Activated CD8-positive, alpha-beta memory T cell treated with anti-CD3 and anti-CD28 coated beads, Interleukin-2, amount 50 U/mL, for 24 hours (primary cell): ENCODE results near the gene CSNK1A1.
"Not testable (repeated sequence)": the region's sequence is repeated elsewhere in the genome, so short reads cannot be mapped to it uniquely, and the experiment has no call there.

ENCODE experiments used
- DNase-seq: peaks from one replicate; pipeline ENCODE4 v3.0.0-alpha.2; 2020; ENCODE audit errors: extremely low read depth

Gene CSNK1A1

GRCh38 chr5:149572576-149573231 is 21.5 kb upstream of the CSNK1A1 start:
- no peak for DNase-seq

DNA sequence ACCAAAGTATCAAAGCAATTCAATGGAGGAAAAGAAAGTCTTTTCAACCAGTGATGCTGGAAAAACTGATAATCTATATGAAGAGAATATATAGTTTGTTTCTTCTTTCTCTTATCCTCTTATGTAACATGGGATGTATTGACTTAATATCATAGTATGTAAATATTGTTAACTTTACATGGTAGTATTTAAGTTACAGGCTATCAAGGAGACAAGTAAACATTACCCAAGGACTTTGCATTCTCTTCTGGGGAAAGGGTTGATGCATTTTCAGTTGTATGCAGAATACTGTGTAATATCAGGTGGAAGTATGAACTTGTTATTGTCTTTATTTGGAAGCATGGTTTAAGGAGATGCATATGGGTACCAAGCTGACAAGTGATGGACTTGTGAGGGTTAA is 20.9 kb upstream of the CSNK1A1 start:
- DNase-seq, result no peak

DNA sequence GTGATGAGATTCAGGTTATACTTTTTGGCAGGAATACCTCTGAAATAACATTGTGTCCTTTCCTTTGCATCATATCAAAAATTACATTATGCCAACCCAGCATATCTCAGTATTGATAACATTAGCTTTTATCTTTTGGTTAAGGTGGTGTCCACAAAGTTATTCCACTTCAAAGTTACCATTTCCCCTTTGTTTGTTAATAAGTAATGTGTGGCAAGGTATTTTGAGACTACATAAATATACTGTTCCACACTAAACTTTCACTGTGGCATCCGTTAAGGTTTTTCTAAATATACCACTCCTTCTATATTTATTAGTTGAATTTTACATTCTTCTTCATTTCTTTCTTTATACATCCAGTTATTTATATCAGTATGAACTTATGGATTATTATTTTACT is 16.0 kb upstream of the CSNK1A1 start:
- no peak for DNase-seq

DNA sequence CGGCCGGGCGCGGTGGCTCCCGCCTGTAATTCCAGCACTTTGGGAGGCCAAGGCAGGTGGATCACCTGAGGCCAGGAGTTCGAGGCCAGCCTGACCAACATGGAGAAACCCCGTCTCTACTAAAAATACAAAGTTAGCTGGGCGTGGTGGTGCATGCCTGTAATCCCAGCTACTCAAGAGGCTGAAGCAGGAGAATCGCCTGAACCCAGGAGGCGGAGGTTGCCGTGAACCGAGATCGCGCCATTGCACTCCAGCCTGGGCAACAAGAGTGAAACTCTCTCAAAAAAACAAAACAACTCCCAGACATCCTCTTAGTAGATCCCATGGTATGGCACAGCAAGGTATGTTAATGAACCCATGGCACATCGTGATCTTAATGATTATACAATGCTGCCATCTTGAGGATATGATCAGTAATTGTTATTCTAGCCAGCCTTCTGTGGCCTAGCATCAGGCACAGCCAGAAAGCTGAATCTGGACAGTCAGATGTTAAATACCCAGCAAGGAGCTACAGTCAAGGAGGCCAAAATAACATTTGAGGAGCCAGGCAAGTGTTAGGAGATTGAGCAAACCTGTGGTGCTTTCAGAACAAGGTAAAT is 13.4 kb upstream of the CSNK1A1 start:
- not testable (repeated sequence) for DNase-seq

GRCh38 chr5:149563466-149563865 is 12.2 kb upstream of the CSNK1A1 start:
- DNase-seq, result no peak

- no peak for DNase-seq
Measured at GRCh38 chr5:149561848-149562247, 10.6 kb upstream of the CSNK1A1 start.

GRCh38 chr5:149559706-149560105 is 8.5 kb upstream of the CSNK1A1 start:
- DNase-seq, result no peak

- no peak for DNase-seq
Measured at GRCh38 chr5:149552553-149553160, 1.4 kb upstream of the CSNK1A1 start.

GRCh38 chr5:149552038-149552494 is 827 bp upstream of the CSNK1A1 start:
- no peak for DNase-seq

DNA sequence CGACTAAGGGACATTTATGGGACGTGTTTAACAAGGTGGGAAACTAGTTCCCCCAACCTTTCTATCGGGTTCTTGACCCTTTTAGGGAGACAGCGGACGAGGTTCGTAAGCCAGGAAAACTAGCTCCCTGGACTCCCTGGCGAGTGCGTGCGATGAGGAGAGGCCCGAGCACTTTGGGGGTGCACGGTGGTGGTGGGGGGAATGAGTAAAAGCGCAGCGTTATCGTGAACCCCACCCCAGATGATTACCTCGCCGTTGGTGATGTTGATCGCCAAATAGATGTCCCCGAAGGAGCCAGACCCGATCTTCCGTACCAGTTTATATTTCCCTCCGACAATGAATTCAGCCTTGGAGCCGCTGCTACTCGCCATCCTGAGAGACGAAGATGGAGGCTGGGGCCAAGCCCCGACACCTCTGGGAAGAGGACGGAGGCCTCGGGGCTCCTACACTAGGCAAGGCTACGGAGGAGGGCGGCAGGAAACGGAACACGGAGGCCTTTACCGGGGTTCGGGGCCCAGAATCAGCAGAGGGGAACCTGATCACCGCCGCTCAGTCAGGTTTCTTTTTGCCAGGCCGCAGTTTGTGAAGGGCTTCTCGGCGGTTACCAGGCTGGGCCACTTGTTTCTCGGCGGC is 529 bp downstream of the CSNK1A1 start:
- DNase-seq, result no peak

DNA sequence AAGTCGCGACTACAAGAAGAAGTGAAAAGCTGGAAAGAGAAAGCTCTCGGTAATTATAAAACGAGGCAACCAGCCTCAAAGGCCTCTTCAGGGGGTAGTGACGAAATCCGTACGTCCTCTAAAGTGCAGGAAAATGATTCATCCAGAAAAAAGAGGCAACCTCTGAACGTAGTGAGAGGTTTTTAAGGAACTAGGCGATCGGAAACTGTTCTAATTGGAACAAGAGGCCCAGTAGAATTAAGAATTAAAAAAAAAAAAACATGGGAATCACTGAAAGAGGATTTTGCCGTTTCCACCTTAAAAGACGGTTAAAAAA is 1.0 kb downstream of the CSNK1A1 start:
- no peak for DNase-seq

- DNase-seq, result no peak
Measured at GRCh38 chr5:149549461-149550267, 1.6 kb downstream of the CSNK1A1 start.

GRCh38 chr5:149546974-149547373 is 4.3 kb downstream of the CSNK1A1 start:
- no peak for DNase-seq

DNA sequence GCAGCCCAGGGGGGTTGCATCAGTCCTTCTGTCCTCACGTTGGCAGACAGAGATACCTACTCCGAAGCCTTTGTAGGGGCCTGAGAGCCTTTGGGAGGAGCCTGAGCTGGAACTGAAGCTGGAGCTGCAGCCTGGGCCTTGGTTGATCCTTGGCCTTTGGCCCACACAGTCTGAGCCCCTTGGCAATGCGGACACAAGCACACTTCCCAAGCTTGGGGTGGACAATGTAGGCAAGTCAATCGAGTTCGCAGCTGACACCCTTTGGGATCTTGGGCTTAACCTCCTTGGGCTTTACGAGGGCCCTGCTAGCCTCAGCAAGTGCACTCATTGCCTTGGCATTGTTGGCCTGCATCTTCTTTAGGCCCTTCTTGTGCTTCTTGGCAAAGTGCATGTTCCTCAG is 5.9 kb downstream of the CSNK1A1 start:
- no peak for DNase-seq

GRCh38 chr5:149544028-149544420 is 7.2 kb downstream of the CSNK1A1 start:
- no peak for DNase-seq

DNA sequence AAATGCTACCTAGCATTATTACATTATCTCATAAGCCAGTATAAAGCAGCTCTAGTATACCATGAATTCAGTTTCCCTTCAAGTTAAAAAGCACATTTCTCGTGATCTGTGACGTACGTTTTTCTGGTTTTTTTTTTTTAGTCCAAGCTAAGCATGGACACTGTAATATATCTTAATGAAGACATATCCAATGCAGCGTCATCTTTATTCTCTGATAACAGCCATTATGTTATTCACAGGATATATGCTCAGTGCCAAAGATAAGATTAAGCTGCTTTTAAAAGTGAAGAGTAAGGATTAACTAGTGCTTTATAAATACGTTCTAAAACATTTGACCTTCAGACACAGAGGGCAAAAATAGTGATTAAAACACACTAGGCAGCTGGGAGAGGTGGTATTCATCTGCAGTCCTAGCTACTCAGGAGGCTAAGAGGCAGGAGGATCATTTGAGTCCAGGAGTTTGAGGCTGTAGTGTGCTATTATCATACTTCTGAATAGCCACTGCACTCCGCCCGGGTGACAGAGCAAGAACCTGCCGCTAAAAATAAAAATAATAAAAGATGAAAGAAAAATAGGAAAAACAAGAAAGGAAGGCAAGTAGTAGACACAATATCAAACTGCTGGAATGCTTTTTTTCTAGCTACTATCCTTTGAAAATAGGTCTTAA is 7.7 kb downstream of the CSNK1A1 start:
- DNase-seq, result no peak

DNA sequence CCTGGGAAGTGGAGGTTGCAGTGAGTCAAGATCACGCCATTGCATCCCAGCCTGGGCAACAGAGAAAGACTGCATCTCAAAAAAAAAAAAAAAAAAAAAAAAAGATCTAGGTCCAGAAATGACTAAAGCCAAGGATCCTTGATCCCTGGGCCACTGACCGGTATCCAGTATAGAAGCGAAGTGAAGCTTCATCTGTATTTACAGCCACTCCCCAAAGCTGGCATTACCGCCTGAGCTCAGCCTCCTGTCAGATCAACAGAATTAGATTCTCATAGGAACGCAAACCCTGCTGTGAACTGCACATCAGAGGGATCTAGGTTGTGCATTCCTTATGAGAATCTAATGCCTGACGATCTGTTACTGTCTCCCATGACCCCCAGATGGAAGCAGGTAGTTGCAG is 9.3 kb downstream of the CSNK1A1 start:
- no peak for DNase-seq

GRCh38 chr5:149540089-149540488 is 11.2 kb downstream of the CSNK1A1 start:
- DNase-seq, result no peak

GRCh38 chr5:149537374-149537975 is 13.8 kb downstream of the CSNK1A1 start:
- no peak for DNase-seq

DNA sequence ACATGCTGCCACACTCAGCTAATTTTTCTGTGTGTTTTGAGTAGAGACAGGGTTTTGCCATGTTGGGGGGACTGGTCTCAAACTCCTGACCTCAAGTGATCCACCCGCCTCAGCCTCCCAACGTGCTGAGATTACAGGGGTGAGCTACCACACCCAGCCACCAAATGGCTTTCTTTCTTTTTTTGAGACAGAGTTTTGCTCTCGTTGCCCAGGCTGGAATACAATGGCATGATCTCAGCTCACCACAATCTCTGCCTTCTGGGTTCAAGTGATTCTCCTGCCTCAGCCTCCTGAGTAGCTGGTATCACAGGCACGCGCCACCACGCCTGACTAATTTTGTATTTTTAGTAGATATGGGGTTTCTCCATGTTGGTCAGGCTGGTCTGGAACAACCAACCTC is 15.5 kb downstream of the CSNK1A1 start:
- DNase-seq, result not testable (repeated sequence)

DNA sequence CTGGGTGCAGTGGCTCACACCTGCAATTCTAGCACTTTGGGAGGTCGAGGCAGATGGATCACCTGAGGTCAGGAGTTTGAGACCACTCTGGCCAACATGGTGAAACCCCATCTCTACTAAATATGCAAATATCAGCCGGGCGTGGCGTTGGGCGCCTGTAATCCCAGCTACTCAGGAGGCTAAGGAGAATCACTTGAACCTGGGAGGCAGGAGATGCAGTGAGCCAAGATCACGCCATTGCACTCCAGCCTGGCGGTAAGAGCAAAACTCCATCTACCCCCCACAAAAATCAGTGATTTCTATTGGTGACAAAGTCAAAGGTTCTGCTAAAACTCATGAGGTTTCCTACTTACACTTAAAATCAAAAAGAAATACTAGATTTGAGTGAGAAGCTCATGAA is 18.8 kb downstream of the CSNK1A1 start:
- no peak for DNase-seq
